UCSD-AML1 (cell line): ENCODE results near the gene DHRS1.
A peak's percentile ranks its signal among the peaks of the same experiment; 100 is the strongest.

Experiments used
- DNase-seq: peaks from one replicate; lab custom pipeline; 2025; ENCODE audit not compliant: unreplicated experiment; lab: John Stamatoyannopoulos, UW

Gene DHRS1

DNA sequence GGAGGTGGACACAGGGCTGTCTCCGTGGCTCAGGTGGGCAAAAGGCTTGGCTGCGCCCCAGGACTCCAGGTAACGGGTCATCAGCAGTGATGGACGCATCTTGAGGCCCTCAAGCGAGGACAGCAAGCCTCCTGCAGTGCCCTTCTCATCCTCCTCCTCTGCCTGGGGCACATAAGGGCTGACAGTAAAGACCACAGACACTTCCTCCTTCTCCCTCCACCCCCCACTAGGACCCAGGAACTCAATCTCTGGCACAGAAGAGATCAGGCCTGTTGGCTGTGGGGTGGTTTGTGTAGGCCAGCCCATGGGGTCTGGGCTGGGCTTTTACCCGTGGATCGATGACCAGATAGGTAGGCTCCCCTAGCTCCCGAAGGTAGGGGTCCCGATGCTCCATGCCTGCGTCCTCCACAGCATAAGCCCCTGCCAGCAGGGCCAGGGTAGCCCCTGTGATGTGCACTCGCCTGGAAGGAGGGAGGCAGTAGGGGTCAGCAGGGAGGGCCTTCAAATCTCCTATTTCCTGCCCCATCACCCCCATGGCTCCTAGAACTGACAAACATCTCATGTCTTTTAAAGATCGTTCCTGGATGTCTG, 29.6 kb upstream of the DHRS1 start:
- no peak for DNase-seq

DNA sequence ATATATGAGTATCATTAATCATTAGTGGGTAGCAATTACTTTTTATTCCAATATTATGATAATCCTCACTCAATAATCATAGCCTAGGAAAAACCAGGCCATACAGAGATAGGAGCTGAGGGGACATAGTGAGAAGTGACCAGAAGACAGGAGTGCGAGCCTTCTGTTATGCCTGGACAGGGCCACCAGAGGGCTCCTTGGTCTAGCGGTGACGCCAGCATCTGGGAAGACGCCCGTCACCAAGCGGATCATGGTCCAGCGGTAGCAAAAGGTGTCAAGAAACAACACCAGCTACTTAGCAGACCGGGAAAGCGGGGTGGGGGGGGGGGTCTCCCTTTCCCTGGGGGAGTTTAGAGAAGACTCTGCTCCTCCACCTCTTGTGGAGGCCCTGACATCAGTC, 28.3 kb upstream of the DHRS1 start:
- DNase-seq, result peak; percentile 24

- no peak for DNase-seq
These were observed 27.7 kb upstream of the DHRS1 start for GRCh38 chr14:24327303-24327702.

- no peak for DNase-seq
These were observed 26.4 kb upstream of the DHRS1 start for GRCh38 chr14:24325963-24326362.

DNA sequence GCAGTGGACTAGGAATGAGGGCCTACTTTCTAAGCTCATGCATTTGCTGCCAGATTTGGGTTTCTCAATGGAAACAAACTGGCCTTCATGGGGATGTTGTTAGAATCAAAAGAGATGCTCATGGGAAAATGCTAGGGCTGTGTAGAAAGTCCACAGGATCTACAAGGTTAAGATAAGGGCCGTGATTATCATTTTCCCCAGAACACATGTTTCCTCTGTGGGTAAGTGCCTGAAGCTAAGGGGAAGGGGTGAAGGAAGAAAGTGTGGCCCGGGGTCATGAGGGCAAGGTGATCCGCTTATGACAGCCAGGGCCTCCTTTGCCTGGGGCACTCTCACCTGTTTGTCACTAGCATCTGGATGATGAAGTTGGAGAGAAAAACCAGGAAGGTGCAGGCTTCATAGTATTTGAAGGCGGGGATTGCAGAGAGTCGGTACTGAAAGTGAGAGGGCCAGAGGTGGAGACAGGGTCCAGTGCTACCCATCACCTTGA, 25.5 kb upstream of the DHRS1 start:
- no peak for DNase-seq

DNA sequence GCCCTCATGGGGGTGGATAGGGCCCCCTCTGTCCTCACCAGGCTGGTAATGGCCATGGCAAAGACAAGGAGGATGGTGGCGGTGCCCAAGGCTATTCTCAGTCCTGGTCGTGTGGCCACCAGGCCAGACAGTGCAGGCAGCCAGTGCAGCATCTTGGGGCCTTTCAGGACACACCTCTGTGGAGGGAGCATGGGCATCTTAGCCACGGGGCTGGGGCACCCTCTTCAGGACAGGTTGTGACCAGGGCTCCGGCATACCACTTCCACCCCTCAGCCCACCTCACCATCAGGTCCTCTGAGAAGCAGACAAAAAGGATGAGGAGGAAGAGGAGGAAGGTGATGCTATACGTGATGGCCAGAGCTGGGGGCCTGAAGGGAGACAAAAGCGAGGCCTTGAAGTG, 24.4 kb upstream of the DHRS1 start:
- DNase-seq, result no peak

DNA sequence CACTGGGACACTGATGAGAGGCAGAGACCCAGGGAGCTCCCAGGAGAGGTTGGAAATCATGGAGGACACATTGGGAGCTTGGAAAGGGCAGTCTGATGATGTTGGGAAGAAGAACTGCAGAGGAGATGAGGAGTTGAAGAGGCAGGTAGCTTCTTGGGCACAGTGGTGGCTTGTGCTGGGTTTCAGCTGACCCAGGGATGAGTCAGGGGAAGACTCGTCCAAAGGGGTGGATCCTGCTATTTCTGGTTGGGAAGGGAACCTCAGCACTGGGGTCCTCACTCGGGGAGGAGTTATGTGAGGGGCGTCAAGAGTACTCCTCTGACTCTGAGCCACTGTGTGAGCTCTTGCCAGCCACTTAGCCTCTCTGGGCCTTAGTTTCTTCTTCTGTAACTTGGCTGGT, 23.8 kb upstream of the DHRS1 start:
- DNase-seq, result no peak

DNA sequence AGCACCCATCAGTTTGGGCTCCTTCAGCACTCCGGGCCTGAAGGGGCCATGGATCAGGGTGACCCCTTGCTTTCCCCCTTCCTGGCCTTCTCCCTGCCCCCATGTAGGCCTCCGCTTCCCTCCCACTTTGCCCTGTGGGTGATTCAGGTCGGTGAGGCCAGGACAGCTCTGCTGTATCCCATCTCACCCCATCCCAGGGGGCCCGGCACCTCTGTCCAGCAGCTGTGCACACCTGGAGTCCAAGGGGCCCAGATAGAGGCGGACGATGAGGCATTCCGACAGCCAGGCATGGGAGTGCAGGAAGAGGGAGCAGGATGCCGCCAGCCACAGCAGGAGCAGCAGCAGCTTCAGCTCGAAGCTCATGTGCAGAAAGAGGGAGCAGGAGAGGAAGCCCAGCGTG, 23.1 kb upstream of the DHRS1 start:
- no peak for DNase-seq

- no peak for DNase-seq
These were observed 21.8 kb upstream of the DHRS1 start for GRCh38 chr14:24321212-24321975.

GRCh38 chr14:24317141-24317928, 17.8 kb upstream of the DHRS1 start:
- DNase-seq, result no peak

GRCh38 chr14:24316597-24316950, 17.0 kb upstream of the DHRS1 start:
- DNase-seq, result no peak

- DNase-seq, result no peak
These were observed 16.4 kb upstream of the DHRS1 start for GRCh38 chr14:24315807-24316596.

GRCh38 chr14:24315243-24315806, 15.7 kb upstream of the DHRS1 start:
- DNase-seq, result no peak

DNA sequence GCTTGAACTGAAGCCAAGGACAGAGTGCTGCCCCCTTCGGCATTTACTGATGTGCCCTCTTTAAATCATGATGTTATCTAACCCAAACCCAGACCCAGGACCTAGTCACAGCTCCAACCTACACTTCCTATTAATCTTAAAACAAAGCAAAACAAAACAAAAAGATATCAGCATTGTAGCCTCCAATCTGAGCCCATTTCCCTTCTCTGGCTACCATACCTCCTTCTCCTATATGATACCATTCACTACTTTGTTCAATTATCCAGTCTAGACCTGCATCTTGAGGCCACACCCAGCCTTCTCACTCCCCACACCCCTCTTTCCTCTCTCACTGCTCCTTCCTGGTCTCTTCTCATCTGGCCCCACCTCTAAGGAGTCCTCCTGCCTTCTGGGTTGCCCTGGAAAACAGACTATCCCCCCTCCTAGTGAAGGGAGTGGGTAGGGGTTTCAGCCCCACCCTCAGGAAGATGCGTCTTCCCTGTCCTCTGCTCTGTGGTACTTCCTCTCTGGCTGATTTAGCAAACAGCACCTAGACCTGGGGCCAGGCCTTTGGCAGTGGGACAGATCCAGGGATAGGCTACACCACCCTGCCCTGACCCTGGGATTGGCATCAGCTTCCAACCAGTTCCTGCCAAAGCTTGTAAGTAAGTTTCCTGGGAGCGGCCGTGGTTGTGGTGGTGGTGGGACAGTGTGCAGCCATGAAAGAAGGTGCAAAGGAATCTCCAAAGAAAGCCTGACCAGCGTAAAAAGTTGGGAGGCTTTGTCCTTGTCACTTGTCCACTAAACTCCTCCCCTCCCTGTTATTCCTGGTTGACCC, 15.0 kb upstream of the DHRS1 start:
- no peak for DNase-seq

- DNase-seq, result no peak
These were observed 14.3 kb upstream of the DHRS1 start for GRCh38 chr14:24313913-24314312.

GRCh38 chr14:24312736-24313507, 13.3 kb upstream of the DHRS1 start:
- peak; percentile 80 for DNase-seq

DNA sequence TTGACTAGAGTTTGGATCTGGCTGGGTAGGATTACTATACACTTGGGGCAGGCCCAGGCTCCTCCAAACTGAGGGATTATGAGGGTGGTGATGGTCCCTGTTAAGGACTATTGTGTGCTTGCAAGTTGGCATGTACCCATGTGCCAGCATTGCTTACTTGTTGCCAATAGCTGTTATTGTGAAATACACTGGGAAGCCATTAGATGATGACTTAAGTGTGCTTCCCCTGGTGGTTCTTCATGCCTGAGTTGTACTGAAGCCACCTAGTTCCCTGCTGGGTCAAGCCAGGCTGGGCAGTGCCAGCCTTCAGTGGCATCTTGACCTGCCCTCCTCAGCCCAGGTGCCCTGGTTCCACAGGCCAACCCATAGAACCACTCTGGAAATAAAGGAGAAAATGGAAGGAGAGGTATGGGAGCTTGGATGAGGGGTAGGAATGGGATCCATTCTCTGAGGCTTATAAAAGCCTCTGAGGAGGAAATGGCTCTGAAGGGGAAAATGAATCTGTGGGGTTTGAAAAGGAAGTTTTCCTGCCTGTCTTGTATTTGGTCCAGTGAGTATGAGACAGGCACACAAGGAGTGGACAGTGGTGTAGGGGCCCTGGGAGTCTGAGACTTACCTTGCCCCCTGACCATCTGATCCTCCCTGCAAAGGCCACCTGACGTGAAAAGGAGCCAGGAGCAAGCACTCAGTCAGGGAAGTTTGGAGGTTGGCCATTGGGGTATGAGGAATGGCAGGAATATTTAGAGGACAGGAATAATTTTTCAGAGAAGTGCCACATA, 12.4 kb upstream of the DHRS1 start:
- no peak for DNase-seq
